Activated effector memory CD4-positive, alpha-beta T cell treated with Interleukin-2 at 50 U/mL for 16 hours (primary cell): ENCODE results near the gene ADCY4.

Experiments used
- DNase-seq: peaks from one replicate; pipeline ENCODE4 v3.0.0-alpha.2; 2020

The ADCY4 gene

GRCh38 chr14:24293525-24293924 is 41.3 kb downstream of the ADCY4 start:
- DNase-seq: no peak

- DNase-seq: no peak
These were observed 42.6 kb downstream of the ADCY4 start for GRCh38 chr14:24292118-24292807.

- DNase-seq: no peak
These were observed 43.3 kb downstream of the ADCY4 start for GRCh38 chr14:24291446-24292117.

- no peak for DNase-seq
These were observed 44.1 kb downstream of the ADCY4 start for GRCh38 chr14:24290746-24291145.

DNA sequence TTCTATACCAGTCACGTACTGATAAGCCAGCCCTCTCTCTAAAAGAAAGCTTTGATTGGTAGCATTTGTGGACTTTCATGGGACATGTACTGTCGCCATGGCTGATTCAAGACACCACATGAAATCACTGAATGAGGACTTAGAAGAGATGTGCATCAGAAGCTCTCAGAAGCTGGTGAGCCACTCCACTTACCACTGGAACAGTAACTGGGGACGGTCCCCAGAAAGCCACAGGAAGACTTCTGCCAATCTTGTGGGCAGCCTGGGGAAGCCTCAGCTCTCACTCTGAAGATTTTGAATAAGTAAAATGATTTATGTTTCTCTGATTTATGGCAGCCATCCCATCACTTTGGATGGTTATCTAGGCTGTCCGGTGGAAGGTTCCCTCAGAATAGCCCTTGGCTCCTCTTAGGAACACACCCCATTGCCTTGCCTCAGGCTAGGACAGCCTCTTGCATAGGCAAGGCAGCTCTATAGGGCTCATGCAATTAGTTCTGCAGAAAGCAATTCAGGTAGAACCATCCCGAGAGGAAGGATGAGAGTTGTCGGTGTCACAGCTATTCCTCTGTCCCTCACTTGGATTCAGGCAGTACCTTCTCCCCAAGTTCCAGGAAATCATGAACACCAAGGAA is 45.1 kb downstream of the ADCY4 start:
- no peak for DNase-seq

- no peak for DNase-seq
These were observed 47.9 kb downstream of the ADCY4 start for GRCh38 chr14:24286996-24287395.

DNA sequence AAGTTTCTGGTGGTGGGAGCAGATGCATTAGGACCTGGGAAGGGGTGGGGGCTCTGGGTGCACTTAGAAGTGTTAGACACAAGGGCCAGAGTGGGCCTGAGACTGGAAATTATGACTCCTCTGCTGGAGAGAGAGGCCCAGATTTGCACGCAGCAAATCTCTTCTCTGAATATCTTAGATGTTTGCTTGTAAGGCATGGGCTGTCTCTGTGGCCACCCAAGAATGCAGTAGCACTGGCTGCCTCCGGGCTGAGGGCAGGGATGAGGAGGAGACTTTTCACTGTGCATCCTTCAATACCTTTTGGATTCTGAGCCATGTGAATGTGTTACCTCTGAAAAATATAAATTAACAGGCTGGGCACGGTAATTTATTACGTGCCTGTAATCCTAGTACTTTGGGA is 49.5 kb downstream of the ADCY4 start:
- DNase-seq: no peak

DNA sequence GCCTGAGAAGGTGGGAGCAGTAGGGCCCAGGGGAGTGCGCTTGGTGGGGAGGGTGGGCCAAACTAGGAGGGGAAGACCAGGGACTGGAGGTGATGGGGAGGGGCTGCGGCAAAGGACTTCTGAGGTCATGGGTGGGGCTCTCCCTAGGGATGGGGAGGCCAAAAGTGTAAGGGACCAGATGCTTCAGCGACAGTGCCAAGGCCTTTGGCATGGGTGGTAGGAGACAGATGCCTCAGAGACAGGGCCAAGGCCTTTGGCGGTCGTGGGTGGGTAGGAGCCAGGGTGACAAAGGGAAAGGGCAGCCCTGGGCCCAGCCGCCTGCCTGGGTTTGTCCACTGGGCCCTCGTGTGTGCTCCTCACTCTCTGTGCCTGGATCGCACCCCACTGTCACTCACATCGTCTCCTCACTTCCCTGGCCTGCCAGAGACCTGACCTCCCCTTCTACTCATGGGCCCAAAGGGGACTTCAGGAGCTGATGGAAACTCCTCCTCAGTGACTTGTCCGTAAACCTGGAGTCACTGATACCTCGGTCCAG is 50.3 kb downstream of the ADCY4 start:
- no peak for DNase-seq

GRCh38 chr14:24283796-24284460 is 50.9 kb downstream of the ADCY4 start:
- DNase-seq: no peak

DNA sequence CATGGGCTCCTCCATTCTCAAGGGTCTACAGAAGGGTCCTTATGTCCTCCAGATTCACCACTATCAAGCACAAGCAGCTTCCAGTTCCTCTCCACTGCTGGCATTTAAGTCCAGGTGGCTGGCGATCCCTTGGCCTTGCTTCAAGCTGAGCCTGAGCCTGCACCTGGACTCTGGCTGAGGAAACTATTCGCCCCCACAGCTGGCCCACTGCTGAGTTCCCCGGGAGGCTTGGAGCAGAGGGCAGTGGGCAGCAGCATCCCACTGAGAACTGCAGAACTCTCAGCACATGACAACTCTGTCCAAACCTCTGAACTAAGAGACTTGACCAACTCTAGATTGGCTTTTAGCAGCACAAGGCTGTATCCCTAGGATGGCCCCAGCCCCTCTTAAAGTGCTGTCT is 52.1 kb downstream of the ADCY4 start:
- DNase-seq: no peak

- DNase-seq: no peak
These were observed 53.2 kb downstream of the ADCY4 start for GRCh38 chr14:24281636-24282035.

- no peak for DNase-seq
These were observed 53.9 kb downstream of the ADCY4 start for GRCh38 chr14:24280797-24281460.

GRCh38 chr14:24279301-24280186 is 55.3 kb downstream of the ADCY4 start:
- DNase-seq: peak; percentile 20

- no peak for DNase-seq
These were observed 56.4 kb downstream of the ADCY4 start for GRCh38 chr14:24278424-24278823.

GRCh38 chr14:24277606-24278321 is 57.1 kb downstream of the ADCY4 start:
- DNase-seq: no peak

DNA sequence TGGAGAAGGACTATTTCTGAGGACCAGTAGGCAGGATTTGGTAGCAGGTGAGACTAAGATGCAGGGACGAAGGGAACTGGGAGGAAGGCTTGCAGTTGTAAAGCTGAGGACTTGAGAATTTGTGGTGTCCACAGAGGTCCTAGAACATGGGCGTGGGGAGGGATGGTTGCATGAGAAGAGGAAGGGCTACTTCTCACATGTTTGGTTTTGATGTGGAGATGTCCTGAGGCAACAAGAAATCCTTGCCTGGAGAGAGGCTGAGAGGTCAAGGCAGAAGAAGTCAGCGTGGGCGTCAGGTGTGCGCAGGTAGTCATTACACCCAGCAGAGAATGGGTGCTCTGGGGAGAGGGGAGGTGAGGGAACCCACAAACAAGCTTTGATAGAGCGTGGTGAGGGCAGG is 57.8 kb downstream of the ADCY4 start:
- no peak for DNase-seq

- DNase-seq: no peak
These were observed 60.7 kb downstream of the ADCY4 start for GRCh38 chr14:24274101-24274543.

DNA sequence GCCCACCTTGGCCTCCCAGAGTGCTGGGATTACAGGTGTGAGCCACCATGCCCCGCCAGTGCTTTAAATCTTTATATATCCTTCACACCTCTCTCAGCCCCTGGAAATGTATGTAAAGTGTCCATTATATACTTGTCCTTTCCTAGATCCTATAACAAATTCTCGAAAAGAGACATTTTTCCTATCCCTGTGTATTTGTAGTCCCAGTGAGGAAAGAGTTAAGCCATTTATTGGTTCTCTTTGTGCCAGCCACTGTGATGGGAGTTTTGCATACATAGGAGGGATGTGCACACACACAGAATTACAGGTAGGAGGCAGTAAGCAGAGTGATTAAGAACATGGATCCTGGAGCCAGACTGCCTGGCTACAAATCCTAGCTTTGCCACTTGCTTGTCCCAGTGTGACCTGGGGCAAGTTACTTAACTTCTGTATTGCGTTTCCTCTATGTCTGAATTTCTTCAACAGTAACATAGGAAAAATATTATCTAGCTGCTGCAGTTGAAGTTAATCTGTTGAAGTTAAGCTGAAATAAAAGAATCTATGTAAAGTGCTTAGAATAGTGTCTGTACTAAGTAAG is 61.4 kb downstream of the ADCY4 start:
- DNase-seq: no peak

- DNase-seq: no peak
These were observed 62.4 kb downstream of the ADCY4 start for GRCh38 chr14:24272467-24272866.

GRCh38 chr14:24271834-24272263 is 63.0 kb downstream of the ADCY4 start:
- no peak for DNase-seq
